DMS 273 (cell line): ENCODE results near the gene DPEP3.

Source experiments
- DNase-seq: peaks from one replicate; lab custom pipeline; 2025; ENCODE audit not compliant: unreplicated experiment; lab: John Stamatoyannopoulos, UW

DPEP3 gene

DNA sequence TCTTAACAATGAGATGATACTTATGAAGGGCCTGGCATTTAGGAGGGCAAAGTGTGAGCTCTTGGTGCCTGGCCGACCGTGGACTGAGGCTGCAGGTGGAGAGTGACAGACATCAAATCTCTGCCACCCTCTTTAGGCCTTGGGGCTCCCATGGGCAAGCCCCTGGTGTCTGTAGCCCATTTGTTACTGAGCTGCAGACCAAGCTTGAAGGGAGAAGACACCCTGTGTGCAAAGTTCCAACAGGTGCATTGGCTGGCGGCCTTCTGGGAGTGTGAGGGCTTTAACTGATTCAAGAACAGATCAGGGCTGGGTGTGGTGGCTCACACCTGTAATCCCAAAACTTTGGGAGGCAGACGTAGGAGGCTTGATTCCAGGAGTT is 47.8 kb downstream of the DPEP3 start:
- no peak for DNase-seq

DNA sequence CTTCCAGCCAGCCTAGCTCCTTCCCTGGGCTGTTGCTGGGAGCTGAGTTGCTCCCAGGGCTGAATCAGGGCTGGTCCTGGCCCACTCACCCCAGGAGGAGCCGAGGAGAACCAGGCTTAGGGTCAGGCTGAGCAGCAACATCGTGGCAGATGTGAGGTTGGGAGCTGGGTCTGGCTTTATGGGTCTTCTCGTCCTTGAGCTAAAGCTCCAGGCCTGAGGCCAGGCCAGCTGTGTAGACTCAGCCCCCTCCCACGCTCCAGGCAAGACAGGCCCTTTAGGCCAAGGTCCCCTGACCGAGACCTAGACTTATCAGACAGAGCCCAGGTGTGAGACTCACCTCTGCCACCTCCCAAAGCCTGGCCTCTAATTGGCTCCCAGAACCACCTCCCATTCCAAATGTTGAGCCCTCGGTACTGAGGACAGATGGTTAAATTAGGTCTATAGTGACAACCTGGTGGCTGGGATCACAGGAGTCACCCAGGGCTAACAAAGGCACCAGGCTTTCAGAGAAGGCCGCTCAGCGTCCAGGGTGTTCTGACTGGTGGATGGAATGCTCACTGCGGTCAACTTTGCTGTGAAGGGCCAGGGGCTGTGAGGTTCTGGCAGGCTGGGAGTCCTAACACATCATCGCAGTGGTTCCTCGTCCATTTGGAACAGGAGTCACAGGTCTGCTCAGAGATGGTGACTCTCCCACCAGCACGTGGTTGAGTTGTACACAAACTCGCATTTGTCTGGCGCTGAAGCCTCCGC is 48.4 kb downstream of the DPEP3 start, which contains the start of gene CTRL:
Gene CTRL, minus strand, starts transcription at position 151 of the 750 bp plus-strand sequence. Its CDS starts 10 bp downstream, at position 141.
- DNase-seq, result no peak

GRCh38 chr16:67930678-67931211 is 49.6 kb downstream of the DPEP3 start:
- no peak for DNase-seq

- no peak for DNase-seq
Measured at GRCh38 chr16:67930191-67930590, 50.1 kb downstream of the DPEP3 start.

GRCh38 chr16:67928561-67929364 is 51.5 kb downstream of the DPEP3 start:
- peak; percentile 89 for DNase-seq

DNA sequence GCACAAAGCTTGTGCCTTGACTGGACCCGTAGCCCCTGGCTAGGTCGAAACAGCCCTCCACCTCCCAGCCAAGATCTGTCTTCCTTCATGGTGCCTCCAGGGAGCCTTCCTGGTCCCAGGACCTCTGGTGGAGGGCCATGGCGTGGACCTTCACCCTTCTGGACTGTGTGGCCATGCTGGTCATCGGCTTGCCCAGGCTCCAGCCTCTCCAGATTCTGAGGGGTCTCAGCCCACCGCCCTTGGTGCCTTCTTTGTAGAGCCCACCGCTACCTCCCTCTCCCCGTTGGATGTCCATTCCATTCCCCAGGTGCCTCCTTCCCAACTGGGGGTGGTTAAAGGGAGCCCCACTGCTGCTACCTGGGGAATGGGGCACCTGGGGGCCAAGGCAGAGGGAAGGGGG is 52.2 kb downstream of the DPEP3 start:
- no peak for DNase-seq

DNA sequence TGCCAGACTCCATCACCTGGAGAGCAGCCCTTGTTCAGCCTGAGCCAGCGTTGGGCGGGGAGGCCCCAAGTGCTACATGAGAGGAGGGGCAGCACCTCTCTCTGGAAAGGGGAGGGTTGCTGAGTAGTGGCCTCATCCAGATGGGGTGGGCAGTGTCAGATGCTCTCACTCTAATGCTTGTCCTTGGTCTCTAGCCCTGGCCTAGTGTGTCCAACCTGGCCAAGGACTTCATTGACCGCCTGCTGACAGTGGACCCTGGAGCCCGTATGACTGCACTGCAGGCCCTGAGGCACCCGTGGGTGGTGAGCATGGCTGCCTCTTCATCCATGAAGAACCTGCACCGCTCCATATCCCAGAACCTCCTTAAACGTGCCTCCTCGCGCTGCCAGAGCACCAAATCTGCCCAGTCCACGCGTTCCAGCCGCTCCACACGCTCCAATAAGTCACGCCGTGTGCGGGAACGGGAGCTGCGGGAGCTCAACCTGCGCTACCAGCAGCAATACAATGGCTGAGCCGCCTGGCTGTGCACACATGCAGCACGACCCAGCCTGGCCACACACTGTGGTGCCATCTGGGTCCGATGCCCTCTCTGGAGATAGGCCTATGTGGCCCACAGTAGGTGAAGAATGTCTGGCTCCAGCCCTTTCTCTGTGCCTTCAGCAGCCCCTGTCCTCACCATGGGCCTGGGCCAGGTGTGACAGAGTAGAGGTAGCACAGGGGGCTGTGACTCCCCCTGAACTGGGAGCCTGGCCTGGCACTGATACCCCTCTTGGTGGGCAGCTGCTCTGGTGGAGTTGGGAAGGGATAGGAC is 53.0 kb downstream of the DPEP3 start:
- DNase-seq, result no peak

DNA sequence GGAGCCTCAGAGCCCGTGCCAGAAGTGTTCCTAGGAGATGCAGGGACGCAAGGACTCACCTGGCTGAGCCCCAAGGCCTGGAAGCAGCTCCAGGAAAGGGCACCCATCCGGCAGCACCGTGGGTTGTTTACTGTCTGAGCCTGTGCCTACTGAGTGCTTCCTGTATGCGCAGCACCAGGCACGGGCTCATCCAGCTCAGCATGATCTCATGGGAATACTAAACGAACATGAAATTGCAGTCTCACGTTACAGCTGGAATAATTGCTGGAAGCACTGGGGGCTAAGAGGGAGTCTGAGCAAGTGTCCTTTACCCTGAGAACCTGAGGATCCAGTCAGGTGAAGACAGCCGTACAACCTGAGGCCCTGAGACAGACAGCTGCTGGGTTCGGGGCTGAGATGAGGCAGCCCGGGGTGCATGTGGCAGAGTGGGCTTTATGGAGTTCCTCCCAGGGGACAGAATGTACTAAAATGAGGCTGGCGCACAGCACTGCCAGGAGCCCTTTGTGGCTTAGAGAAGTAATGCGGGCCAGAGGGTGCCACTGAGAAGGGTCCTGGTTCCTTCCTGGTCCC is 54.0 kb downstream of the DPEP3 start:
- DNase-seq, result peak; percentile 85
